GM12875 (cell line): ENCODE measurements around the gene COL9A2.

Source experiments
- H3K4me3 ChIP-seq: one replicate; pipeline ENCODE4 v1.5.1; 2011; ENCODE audit warnings: low read depth, low read length, control low read depth
- CTCF ChIP-seq: IDR thresholded peaks from 2 replicates; pipeline ENCODE4 v1.5.1; 2011; ENCODE audit warnings: low read depth, mild to moderate bottlenecking, control low read depth, inconsistent platforms, low read length, moderate library complexity, borderline replicate concordance; ENCODE audit not compliant: insufficient read depth

Gene COL9A2

GRCh38 chr1:40308036-40308727 lies 8.9 kb downstream of the COL9A2 start:
- H3K4me3 ChIP-seq, result no peak overlapping the region
- no peak for TF ChIP-seq CTCF

DNA sequence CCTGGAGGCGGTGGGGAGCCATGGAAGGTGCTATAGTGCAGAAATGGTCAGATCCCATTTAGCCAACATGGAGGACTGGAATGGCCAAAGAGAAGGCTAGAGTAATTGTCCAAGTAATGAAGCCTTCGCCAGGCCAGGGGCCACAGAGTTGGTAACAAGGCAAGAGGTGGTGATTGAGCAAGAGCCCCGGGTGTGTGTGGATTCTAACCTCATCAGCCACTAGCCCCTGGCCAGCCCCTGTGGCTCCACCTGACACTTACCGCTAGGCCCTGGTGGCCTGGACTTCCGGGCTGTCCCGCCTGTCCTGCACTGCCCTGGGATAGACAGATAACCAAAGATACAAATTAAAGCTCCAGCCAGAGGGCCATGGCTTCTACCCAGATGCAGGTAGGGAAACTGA lies 9.9 kb downstream of the COL9A2 start:
- TF ChIP-seq CTCF, result no peak
- H3K4me3 ChIP-seq, result no peak overlapping the region

GRCh38 chr1:40306296-40306695 lies 10.8 kb downstream of the COL9A2 start:
- H3K4me3 ChIP-seq, result no peak overlapping the region
- no peak for TF ChIP-seq CTCF

- no peak for TF ChIP-seq CTCF
- no peak overlapping the region for H3K4me3 ChIP-seq
Measured at GRCh38 chr1:40305871-40306270, 11.2 kb downstream of the COL9A2 start.

DNA sequence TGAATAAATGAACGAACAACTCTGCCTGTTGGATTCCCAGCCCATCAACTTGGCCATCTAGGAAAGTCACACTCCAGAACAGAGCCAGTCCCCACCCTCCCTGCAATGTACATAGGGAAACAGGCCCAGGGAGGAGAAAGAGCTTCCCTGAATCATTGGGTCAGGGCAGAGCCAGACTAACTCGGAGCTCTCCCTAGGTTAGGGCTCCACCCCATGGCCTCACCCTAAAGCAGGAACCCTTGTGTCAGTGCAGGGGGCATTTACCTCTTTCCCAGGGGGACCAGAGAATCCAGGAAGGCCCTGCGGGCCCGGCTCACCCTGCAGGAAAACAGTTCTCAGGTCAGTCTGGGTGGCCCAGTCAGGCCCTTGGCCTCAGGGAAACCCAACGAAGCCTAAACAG lies 11.6 kb downstream of the COL9A2 start:
- H3K4me3 ChIP-seq, result no peak overlapping the region
- no peak for TF ChIP-seq CTCF

GRCh38 chr1:40303790-40304189 lies 13.3 kb downstream of the COL9A2 start:
- TF ChIP-seq CTCF, result no peak
- no peak overlapping the region for H3K4me3 ChIP-seq

GRCh38 chr1:40303051-40303771 lies 13.9 kb downstream of the COL9A2 start:
- H3K4me3 ChIP-seq, result no peak overlapping the region
- TF ChIP-seq CTCF, result no peak
